GM11168 (cell line): ENCODE results near the gene DLX1.

Source experiments
- in situ Hi-C: fragments of 300-500 bp; cut with MboI; formaldehyde crosslinking; loops from one replicate; pipeline ENCODE4 v1.12.0; 2022; ENCODE audit warnings: low sequenced_read_pairs; ENCODE audit not compliant: unreplicated experiment

Gene DLX1

DNA sequence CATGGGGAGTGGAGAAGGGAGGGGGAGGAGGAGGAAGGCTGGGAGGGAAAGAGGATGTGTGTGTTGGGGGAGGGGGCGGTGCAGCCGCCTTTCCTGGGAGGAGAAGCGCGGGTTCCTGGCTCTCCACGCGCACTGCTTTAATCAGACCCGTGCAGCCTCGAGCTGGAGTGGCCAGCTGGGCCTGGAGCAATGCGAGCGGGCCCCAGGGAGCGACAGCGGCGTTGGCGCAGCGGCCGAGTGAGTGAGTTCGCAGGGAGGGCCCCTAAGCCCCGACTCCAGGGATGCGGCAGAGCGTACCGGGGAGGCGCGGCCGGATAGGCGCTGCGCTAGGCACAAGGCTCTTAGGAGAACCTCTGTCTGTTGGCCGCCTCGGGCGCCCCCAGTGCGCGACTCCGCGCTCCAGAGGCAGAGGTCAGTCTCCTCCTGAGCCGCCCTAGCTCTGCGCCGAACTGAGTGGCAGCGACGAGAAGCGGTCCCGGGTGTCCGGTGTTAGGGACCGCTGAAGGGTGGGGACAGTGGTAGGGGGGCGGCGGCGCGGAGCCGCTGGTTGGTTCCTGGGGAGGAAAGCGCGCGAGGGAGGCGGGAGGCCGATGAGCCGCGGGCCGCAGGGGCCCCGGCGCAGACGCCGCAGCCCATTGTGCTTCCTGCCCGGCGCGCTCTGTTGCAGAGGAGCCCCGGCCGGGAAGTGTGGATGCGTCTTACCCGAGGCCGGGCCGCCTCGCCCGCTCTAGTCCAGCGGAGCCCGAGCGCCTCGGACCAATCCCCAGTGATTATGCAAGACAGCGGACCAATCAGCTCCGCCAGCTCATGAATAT, 455 bp upstream of the DLX1 start:
- in situ Hi-C loops, result no loop called here

DNA sequence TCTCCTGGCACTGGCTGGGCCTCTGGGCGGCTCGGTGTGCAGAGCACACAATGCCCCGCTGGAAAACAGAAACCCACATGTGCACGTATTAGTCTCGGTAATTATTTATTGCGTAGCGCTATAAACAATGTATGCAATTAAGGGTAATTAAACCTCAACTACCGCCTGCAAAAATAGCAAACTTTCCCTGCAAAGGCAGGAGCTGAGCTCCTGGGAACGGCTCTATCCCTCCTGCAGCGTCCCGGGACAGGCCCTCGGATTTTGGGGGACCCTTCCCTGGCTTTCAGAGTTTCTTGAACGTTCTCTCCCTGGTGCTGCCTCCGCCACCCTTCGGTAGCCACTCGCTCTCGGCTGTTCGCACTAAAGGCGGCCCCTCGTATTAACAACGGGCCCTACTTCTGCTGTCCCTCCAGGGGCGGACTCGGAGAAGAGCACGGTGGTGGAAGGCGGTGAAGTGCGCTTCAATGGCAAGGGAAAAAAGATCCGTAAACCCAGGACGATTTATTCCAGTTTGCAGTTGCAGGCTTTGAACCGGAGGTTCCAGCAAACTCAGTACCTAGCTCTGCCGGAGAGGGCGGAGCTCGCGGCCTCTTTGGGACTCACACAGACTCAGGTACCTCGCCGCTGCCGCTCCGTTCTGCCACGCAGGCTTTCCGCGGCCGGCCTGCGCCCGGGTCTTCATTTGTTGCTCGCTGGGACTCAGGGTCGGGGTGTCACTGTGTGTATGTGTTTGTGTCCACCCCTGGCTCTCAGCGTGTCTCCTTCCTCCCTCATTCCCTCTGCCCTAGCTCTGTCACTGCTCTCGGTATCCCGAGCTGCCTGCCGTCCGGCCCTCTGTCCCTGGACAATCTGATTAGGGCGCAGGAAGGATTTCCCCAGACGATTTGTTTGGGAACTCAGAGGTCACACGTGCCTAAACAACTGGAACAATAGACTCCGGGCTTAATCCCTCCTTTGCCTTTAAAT, 1.2 kb downstream of the DLX1 start:
- in situ Hi-C loops, result no loop called here

DNA sequence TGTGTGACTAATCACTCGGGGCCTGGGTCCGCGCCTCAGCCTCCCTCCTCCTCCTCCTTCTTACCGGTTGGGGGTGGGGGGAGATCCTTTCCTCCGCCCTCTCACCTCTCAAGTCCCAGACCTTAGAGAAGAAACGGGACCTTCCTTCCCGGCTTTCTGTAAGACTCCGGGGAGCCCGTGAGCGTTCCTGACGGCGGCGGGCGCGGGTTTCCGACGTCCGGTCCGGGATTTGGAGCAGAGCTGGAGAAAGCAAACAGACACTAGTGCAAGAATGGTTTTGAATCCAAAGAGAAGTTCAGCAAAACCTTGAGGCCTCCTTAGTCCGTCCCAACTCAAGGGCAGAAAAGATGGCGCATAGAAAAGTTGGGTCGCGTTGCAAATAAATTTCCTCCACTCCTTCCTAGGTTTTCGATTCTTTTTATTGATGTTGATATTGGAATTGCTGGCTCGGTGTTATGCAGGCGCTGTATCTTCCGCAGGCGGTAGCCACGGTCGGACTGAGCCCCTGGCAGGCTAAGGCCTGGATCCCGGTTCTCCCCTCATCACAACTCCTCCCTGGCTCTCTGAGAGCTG, 2.0 kb downstream of the DLX1 start:
- in situ Hi-C loops, result no loop called here

DNA sequence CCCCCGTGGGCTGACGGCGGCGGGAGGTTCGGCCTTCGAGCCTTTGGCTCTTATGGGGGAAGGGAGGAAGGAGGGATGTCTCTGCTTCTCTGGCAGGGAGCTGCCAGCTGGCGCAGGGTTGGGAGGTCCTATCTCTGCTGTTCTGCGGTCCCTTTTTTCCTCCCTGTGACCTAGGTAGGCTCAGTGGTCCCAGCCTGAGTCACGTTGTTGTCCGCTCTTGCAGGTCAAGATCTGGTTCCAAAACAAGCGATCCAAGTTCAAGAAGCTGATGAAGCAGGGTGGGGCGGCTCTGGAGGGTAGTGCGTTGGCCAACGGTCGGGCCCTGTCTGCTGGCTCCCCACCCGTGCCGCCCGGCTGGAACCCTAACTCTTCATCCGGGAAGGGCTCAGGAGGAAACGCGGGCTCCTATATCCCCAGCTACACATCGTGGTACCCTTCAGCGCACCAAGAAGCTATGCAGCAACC, 2.5 kb downstream of the DLX1 start:
- in situ Hi-C loops, result no loop called here

DNA sequence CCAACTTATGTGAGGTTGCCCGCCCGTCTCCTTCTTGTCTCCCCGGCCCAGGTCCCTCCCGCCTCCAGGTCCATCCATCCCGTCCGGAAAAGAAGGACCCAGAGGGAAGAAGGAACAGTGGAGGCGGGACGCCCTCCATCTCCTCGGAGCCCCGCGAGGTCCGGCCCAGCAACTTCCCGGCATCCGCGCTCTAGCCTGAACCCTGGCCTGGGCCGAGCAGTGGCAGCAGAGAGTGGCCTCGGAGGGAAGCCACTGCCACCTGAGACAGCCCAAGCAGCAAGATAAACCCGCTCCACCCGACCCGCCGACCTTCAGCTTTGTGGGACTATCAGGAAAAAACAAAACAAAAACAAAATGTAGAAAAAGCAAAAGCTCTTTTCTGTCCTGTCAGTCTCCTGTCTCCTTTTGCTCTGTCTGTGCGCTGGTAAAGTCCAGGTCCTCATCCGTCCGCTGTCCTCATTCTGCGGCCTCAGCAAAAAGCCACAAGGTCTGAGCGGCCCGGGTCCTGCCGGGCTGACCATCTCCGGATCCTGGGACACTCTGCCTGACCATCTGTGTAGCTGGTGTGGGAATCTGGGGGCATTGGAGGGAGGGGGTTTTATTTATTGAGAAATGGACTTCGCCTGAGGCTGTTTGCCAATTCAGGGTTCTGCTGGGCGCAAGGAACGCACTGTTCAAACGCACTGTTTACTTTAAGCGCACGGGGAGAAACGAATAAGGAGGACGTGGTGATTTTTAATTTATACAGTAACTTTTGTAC, 3.1 kb downstream of the DLX1 start:
- in situ Hi-C loops, result no loop called here

DNA sequence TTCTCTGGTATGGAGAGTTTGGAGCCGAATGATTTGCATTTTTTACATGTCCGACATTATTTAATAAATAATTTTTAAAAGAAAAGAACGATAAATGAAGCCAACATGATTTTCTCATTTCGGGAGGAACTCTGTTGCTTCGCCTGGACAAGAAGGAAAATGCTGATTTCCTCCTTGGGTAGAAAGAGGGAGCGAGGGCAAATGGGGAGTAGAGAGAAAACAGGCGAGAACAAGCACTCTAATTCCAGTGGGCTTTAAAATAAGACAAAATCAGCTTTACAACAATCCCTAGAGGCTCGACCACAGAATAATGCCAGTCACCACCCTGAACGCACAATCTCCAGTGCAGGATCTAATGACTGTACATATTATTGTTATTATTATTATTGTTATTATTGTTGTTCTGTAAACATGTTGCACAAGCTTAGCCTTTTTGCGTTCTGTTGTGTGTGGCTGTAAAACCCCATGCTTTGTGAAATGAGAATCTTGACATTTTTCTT, 3.7 kb downstream of the DLX1 start:
- in situ Hi-C loops, result no loop called here

DNA sequence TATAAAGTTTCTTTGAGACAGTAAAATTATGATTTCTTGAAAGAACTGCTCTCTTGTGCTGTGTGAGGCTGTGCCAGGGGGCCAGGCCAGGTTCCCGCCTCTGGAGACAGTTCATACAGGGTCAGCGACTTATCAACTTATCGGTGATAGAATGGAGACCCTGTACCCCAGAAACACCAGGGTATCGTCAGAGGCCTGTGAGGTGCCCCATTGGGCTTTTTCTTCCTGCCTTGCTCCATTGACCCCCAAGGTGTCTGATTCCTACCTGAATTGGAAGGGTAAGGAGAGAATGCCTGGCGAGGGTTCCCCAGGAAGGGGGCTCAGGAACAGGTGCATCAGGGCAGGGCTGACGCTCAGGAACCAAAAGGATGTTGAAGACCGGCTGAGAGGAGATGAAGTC, 4.3 kb downstream of the DLX1 start:
- in situ Hi-C loops, result no loop called here

DNA sequence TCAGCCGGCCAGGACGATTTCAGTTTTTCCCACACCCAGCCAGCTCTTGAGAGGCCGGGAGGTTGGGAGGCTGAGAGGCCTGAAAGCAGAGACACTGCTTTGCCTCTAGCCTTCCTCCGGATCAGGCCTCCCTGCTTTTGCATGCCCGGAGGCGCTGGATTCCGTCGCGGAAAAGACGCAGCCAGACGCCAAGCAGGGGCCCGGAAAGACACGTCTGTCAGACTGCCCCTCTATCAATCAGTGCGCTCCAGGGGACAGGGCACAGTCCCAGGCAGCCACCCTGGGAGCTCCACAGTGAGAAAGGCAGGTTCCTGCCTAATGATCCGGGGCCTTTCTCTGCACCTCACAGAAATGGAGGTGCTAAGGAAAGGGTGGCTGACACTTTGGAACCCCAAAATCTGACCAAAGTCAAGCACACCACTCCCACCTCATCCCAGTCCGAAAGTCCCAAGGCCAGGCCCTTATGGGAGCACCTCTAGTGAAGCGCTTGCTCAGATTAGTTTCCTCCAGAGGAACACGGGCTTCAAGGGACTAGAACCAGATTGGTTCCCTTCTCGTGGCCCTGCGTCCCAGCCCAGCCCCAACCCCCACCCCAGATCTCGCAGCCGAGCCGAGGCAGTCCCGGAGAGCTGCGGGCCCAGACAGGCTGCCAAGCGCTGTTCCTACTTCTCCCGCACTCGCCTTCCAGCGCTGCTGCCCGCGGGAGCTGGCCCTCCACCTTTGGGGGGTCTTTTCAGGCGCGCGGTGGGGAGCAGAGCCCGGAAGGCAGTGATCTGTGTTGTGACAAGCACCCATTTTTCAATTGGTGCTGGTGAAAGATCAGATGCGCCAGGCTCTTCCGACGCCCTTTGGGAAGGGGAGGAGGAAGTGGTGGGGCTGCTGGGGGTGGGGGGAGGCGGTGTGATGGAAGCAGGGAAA, 5.0 kb downstream of the DLX1 start:
- in situ Hi-C loops, result no loop called here

DNA sequence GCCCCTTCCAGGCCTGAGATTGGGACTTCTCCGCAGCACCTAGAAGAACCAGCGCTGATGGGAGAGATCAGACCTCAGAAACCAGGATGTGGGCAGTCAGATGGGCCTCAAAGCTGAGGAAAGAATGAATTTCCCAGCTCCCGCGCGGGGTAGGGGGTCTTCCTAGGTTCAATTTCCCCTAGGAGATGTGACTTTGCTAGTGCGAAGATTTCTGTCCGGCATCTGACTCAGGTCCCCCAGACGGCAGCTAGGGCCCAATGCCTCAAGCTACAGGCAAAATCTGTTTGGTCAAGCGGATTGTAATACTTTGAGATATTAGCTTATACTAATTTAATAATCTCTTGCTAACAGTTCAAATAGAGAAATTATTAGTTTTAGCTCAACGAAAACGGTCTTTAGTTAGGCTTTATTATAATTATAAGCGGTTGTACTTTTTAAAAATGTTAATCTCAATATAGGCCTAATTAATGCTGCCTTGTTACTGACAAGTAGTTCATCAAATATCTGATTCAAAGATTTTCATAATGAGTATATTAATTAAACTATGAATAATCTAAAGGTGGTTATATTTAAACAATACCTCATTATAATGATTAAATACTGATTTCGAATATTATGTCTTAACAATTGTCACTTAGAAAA, 5.8 kb downstream of the DLX1 start:
- in situ Hi-C loops, result no loop called here

DNA sequence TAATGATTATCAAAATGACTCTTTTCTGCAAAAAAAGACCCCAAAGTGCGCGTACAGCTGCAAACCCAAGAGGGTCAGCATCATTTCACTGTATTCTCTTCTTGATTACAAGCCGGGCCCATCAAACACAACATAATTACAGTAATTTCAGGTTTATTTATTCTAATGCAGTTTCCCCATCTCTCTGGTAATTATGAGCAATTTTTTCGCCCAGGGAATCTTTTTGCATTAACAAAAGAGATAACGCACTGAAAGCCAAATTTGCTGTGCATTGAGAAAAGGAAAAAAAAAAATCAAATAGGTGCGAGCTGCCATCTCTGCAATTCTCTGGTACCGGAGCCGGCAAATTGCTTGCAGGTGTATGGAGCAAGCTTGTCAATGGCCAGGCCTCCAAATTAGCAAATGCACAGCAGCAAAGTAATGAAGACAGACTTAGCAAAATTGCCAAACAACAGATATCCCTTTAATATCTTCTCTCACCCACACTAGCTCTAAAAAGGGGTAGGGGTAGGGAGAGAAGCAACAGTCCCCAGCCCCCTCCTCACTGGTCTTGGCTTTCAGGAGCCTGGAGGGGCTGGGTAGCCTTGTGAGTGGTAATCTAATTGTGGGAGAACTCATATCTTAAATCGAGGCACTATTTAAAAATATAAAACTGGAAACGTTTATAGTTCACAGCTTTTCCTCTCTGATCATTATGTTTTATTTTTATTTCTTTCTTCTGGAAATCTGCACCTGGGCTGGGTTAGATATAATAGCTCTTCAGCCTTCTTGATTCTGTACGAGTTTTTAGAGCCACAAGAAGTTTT, 6.7 kb downstream of the DLX1 start:
- in situ Hi-C loops, result no loop called here

DNA sequence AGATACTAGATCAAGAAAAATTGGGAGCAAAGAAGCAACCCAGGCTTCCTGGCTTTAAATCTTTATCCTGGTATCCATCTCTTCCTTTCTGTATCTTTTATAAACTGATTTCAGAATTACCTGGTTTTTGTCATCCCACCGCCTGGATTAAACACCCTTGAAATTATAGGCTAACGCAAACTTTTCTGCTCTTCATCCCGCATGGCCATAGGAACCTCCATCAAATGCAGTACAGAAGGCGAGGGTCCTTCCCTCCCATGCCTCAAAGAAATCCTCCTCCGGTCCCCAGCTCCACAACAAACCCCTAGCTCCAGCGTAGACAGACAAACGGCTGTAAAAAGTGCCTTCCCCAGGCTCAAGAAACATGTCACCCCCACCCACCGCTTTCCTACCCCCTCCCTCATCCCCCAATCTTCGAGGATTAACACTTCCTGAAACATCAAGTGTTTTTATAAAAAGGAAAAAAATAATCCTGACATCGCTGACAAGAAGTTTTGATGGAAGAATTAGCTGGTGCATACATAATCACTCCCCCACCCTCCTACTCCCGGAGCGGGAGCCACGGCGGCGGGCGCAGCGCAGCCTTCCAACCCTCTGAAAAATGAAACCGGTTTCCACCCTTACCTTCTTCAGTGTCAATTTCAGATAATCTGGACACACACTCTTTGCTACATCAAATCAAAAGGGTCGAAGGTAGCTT, 7.6 kb downstream of the DLX1 start:
- in situ Hi-C loops, result no loop called here

DNA sequence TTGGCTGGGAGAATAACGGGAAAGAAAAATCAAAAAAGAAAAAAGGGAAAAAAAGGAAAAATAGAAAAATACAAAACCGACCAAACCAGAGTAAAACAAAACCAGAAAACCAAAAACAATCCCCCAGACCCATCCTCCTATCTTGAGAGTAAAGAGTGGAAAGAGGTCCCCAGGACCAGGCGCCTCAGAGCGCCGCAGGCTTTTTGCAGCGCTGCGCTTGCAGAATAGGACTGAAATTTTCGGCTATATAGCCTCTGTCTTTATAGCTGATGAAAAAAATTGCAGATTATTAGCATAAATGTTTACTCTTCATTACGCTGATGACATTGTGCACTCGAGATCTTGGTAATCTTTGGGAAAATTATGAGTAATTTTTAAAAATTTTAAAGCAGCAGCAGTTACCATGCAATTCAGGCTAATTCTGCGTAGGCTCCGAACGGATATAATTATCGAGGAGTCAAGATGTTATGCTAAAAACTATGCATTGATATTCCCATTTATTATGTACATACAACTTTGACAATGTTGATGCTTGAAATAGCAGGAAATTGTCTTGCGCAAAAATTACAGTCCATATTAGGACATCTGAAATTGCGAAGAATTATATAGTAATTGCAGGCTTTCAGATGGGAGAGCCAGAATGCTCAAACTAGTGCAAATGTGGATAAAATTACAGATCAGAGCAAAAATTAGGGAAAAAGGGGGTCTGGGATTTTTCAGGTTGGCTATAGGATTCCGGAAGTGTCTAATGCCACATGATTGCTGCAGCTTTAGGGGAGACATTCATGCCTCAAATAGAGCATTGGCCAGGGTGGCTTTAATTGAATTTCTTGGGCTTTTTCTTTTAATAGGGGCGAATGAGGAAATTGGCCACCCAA, 8.3 kb downstream of the DLX1 start:
- in situ Hi-C loops, result no loop called here

DNA sequence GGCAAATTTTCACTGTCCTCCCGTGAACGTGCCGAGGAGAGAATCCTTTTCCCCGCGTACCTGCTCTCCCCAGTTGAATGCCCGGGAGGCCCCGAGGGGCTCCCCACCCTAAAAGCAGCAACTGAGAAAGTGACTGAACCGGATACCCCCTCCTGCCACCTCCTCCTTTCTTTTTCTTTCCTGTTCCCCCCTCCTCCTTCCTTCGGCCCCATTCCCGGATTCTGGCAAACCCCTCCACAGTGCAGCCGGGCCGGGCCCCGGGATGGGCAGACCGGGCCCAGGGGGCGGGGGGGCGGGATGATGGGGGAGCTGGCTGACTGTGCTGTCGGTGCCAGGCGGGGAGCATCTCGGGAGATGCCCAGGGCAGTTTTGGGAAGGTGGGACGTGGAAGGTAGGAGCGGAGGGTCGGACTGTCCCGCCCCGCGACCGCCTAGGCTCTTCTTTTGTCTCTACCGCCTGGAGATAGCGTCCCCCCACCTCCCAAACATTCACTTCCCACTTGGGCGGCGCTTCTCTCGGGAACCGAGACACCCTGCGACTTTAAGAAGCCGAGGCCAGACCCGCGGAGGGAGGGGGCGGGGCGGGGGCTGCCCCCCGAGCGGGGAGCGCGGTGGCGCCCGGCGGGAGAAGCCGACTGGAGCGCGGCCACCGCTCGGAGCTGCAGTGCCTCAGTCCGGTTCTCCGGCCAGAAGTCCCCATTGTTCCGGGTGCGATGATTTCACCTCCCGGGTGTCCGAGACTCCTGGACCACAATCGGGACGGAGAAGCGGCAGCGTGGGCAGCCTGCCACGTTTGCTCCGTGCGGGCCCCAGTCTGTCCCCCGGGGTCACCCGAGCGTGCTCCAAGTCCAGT, 9.2 kb downstream of the DLX1 start:
- in situ Hi-C loops, result no loop called here

DNA sequence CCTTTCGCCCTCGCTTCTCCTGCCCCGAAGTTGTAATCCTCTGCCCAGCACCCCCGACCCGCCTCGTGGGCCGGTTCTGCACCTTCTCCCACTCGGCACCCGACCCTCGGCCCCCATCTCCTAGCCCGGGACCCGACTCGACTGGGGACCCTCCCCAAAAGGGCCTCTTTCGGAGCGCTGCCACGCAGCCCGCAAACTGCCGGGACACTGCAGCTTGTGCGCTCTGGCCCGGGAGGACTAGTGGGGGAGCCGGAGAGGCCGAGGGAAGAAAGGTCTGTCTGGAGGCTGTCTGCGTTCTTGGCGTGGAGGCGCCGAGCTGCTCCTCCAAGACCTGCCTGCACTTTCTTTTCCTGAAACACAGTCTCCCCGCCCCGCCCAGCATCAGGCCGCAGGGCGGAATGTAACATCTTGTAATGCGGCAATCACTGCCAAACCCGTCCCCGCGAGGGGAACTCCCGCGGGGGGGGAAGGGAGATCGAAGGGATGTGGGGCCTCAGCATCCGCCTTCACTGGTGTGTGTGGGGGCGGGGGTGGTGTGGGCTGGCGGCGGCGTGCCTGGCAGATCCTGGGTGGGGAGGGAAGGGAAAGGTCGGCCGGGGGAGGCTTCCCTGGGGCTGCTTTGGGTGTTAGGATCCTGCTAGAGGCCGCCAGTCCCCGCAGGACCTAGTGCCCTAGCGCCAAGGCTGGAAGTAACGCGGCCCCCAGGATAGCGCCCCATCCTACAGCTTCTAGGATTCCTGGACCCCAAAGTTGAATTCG, 10.0 kb downstream of the DLX1 start:
- in situ Hi-C loops, result no loop called here
